Activated CD4-positive, alpha-beta memory T cell treated with anti-CD3 and anti-CD28 coated beads, Interleukin-2, amount 10 ng/mL, durations not matched to agents 7 days and 5 days (primary cell): ENCODE measurements around the gene DOK3. TPM values are rescaled to one million over a fixed set of nuclear protein-coding genes. Genes with fewer than 3 reads are reported as not detected.
A peak's percentile ranks its signal among the peaks of the same experiment; 100 is the strongest.

Experiments
- CTCF ChIA-PET: fragments of 350-600 bp; sonication (Branson Sonifier 250); formaldehyde crosslinking; loops from one replicate; lab custom pipeline; 2021; ENCODE audit warnings: antibody characterized with exemption, inconsistent platforms; lab: Charles Lee
- POLR2A ChIA-PET: fragments of 350-600 bp; sonication (Branson Sonifier 250); formaldehyde crosslinking; loops from one replicate; lab custom pipeline; 2021; ENCODE audit warnings: antibody characterized with exemption; lab: Charles Lee
- DNase-seq: peaks from one replicate; pipeline ENCODE4 v3.0.0-alpha.2; 2020
- H3K27ac Mint-ChIP-seq: one replicate; pipeline ENCODE4 v1.8.0; 2021; ENCODE audit warnings: mild to moderate bottlenecking, mixed read lengths
- H3K27me3 Mint-ChIP-seq: one replicate; pipeline ENCODE4 v1.8.0; 2021; ENCODE audit warnings: mixed read lengths
- H3K36me3 Mint-ChIP-seq: one replicate; pipeline ENCODE4 v1.8.0; 2021; ENCODE audit warnings: low read depth, mixed read lengths
- H3K4me1 Mint-ChIP-seq: one replicate; pipeline ENCODE4 v1.8.0; 2021; ENCODE audit warnings: mixed read lengths
- H3K4me3 Mint-ChIP-seq: one replicate; pipeline ENCODE4 v1.8.0; 2021; ENCODE audit warnings: mild to moderate bottlenecking, mixed read lengths
- H3K9me3 Mint-ChIP-seq: one replicate; pipeline ENCODE4 v1.8.0; 2021; ENCODE audit warnings: mixed read lengths
- total RNA-seq, 2 experiments: library from RNA; stranded (reverse); gene quantifications; one replicate each; pipeline ENCODE4 v1.2.3, GENCODE V29; 2021

DOK3 gene
- total RNA-seq, 2 experiments from 2014 or later = 2.4 TPM

- Mint-ChIP-seq H3K27me3 (peaks cover 17% of the 10 kb centered on the region), H3K36me3 (no peaks in the 10 kb centered on the region), H3K4me3 (peak overlapping the region; percentile 60), H3K9me3 (no peaks in the 10 kb centered on the region), H3K27ac (peak overlapping the region; percentile 40), H3K4me1 (peaks cover 27% of the 10 kb centered on the region)
- DNase-seq = no peak
- POLR2A ChIA-PET = interaction anchor here (1.2 to 20.7 kb wide), 9 partner anchors 11 to 96 kb away, joined by 5 to 654 read pairs (median 8); partner anchors contain the start of genes F12, GRK6, PDLIM7 and PRR7
- CTCF ChIA-PET = interaction anchor here (0.5 to 17.6 kb wide), 20 partner anchors 8 to 144 kb away, joined by 3 to 467 read pairs (median 11); partner anchors contain the start of genes F12, GRK6, LMAN2 and MXD3
Observed at GRCh38 chr5:177453852-177454396, 55.7 kb downstream of the DOK3 start.

GRCh38 chr5:177452688-177453638, 56.7 kb downstream of the DOK3 start:
- H3K36me3 Mint-ChIP-seq = no peaks in the 10 kb centered on the region
- H3K4me1 Mint-ChIP-seq = peaks cover 36% of the 10 kb centered on the region
- CTCF ChIA-PET = interaction anchor here (0.6 to 17.6 kb wide), 13 partner anchors 9 to 144 kb away, joined by 3 to 467 read pairs (median 5); partner anchors contain the start of genes F12, GRK6, LMAN2 and PFN3
- POLR2A ChIA-PET = interaction anchor here (1.2 to 20.7 kb wide), 6 partner anchors 10 to 82 kb away, joined by 3 to 654 read pairs (median 82); partner anchors contain the start of genes F12, GRK6 and PRR7
- DNase-seq = no peak
- H3K9me3 Mint-ChIP-seq = no peaks in the 10 kb centered on the region
- no peak overlapping the region for H3K27ac Mint-ChIP-seq
- peak overlapping the region; percentile 2 for H3K4me3 Mint-ChIP-seq
- H3K27me3 Mint-ChIP-seq = peaks cover 24% of the 10 kb centered on the region

Other genes starting within 250 kb of the DOK3 start
- gene RAB24, start 206.1 kb downstream of the DOK3 start, total RNA-seq = 10 to 100 TPM; 43.0 to 46.6 TPM
- gene PRELID1, start 206.0 kb downstream of the DOK3 start, total RNA-seq = 100 to 1,000 TPM; 153 to 156 TPM
- 10 to 100 TPM; 74.1 to 75.0 TPM for gene MXD3, start 197.9 kb downstream of the DOK3 start, total RNA-seq
- gene LMAN2, start 158.2 kb downstream of the DOK3 start, total RNA-seq = 100 to 1,000 TPM; 145 to 149 TPM
- gene RGS14, start 151.9 kb downstream of the DOK3 start, total RNA-seq = 100 to 1,000 TPM; 103 to 107 TPM
- 1 to 10 TPM; 1.4 to 1.5 TPM for gene SLC34A1, start 125.4 kb downstream of the DOK3 start, total RNA-seq
- not detected for gene PFN3, start 109.2 kb downstream of the DOK3 start, total RNA-seq
- 1 to 10 TPM; 1.5 to 1.6 TPM for gene F12, start 100.3 kb downstream of the DOK3 start, total RNA-seq
- gene GRK6, start 83.2 kb downstream of the DOK3 start, total RNA-seq = 100 to 1,000 TPM; 206 to 208 TPM
- gene PRR7, start 63.0 kb downstream of the DOK3 start, total RNA-seq = 1 to 10 TPM; 4.9 to 5.8 TPM
- gene DBN1, start 36.2 kb downstream of the DOK3 start, total RNA-seq = 1 to 10 TPM; 4.9 to 5.0 TPM
- gene PDLIM7, start 12.2 kb downstream of the DOK3 start, total RNA-seq = 10 to 100 TPM; 55.1 to 56.6 TPM
- gene DDX41, start 7.1 kb upstream of the DOK3 start, total RNA-seq = 100 to 1,000 TPM; 105 to 107 TPM
- 100 to 1,000 TPM; 110 to 112 TPM for gene FAM193B, start 44.7 kb upstream of the DOK3 start, total RNA-seq
- 100 to 1,000 TPM; 135 to 141 TPM for gene TMED9, start 82.4 kb upstream of the DOK3 start, total RNA-seq
- gene B4GALT7, start 90.3 kb upstream of the DOK3 start, total RNA-seq = 10 to 100 TPM; 19.5 to 22.1 TPM